Amniotic stem cell (primary cell): ENCODE measurements around the gene OTUD4.
"Not testable (repeated sequence)": the region's sequence is repeated elsewhere in the genome, so short reads cannot be mapped to it uniquely, and the experiment has no call there.

ENCODE experiments used
- DNase-seq: peaks from one replicate; lab custom pipeline; 2025; lab: John Stamatoyannopoulos, UW

The OTUD4 gene

DNA sequence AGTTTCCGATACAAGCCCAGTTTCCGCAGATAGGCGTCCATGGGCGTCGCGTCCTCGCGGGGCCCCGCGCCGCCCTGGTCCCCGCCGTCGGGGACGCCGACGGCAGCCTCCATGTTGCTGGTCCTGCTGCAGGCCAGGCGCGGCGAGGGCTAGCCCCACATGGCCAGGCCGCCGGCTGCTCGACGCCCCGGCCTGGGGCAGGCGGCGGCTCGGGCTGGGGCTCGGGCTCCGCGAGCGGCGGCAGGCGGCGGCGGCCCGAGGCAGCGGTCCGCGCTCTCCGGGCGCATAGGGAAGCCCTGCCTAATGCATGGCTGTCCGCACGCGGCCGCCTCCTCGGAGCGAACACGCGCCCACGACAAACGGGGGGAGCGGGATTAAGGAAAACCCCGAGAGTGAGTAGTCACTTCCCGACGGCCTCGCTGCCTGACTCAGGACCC, 510 bp downstream of the OTUD4 start:
- not testable (repeated sequence) for DNase-seq

DNA sequence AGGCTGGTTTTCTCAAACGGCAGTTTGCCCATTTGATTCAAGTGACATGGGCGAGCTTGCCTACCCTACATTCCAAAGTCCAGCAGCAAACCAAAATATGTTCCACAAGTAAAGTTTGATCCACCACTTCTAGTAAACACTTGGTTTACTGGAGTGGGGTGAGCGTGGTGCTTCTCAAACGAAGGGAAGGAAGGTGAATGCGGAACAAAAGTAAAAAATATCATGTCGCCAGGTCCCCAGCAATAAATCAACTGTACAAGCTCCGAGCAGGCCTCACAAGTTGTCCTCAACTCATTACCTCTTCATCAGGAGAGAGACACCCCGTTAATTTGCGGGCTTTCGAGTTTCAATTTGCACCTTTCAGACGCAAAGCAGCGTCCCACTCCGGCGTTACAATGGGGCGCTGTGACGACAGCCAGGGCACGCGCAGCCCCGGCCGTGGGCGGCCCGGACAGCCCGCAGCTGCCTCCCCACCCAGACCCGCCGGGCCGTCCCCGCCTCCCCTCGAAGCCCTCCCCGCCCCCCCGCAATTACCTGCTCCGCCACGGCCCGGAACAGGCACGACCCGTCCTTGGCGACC, 1.0 kb downstream of the OTUD4 start:
- DNase-seq = peak; percentile 7

DNA sequence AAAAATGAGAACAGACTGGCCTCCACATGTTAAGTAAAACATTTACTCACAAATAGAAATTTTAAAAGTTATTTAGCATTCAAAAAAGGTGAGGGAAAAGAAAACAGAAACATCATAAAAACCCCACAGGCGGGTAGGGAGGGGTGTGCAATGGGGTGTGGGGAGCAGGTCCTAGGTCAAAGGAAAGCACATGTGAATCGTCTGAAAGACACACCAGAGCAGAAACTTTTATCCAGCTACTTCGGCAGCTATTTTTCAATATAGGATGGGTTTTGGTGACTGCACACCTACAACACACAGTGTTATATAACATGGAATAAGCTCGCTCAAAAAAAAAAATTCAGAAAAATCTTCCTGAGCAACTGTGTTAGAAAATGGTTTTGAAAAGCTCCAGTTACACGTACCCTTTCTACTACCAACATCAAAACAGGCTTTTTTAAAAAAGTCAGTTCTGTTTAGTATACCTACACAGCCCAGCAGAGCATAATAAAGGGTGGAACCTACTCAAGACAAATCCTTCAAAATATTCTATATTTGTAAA, 1.6 kb downstream of the OTUD4 start:
- no peak for DNase-seq

DNA sequence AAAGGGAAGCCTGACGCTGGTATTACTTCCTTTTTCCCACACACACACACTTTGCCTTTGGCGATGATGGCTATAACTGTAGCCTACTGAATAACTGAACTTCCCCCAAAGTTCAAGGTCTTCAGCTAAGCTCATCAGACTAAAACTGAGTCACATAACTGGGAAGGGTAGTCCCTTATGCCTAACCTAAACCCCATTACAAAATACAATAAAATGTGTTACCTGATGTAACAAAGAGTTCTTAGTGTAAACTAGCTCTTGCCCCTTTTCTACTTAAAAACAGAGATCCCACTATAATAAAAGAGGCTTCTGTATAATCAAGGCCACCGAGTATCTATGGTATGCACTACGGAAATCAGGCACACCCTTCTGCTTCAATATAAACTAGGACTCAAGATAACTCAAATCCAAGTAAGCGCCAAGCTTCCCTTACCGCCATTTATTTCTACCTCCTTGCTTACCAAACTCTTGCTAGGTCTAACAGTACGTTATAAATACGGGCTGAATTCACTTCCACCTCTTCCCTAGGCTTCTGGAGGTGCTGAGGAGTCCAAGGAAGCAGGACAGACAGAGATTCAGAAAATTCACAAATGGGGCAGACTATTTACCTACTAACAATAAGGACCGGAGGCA, 2.4 kb downstream of the OTUD4 start:
- no peak for DNase-seq

DNA sequence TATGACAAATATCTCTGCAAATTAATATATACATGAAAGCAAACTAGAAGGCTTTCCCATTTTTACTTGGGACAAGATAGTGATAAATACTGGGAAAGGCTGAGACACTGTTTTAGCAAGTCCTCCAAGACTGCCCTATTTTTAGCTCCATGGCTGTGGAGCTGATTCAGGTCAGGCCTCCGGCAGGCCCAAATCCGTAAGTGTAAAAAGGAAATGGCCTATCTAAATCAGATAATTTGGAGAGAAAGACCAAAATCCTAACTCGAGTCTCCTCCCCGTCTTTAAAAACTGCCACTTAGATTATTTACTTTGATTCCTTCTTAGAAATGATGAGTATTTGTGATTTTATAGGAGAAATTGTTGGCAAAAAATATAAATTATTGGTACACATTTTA, 2.9 kb downstream of the OTUD4 start:
- no peak for DNase-seq

DNA sequence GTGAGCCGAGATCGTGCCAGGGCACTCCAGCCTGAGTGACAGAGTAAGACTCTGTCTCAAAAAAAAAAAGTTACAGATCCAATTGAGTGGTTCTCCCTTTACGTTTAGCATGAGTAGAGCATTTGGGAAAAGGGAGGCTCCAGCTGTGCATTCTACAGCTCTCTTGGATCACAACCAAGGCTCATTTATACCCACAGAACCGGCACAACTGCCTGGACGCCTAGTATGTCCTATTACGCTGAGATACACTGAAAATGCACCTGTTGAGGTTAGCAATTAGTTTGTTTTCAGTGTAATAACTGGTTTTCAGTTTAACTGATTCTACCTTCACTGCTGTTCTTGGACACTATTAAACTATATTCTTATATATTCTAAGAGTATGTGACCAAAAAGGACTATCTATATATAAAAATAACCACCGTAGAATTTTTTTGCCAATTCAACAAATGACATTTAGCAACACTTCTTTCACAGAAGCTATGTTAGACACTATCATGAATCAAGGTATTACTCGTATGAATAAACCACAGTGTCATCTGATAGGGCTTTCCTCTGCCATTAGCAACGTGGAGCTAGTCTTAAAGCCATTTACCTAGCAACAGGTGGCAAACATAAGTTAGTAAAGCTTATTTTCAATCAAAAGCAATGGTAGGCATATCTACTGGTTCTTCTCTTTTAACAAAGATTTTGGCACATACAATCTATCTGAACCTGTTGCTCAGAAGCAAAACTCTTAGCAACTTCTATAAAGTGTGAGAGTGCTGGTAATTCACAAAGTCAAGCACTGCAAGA, 3.6 kb downstream of the OTUD4 start:
- DNase-seq = no peak

DNA sequence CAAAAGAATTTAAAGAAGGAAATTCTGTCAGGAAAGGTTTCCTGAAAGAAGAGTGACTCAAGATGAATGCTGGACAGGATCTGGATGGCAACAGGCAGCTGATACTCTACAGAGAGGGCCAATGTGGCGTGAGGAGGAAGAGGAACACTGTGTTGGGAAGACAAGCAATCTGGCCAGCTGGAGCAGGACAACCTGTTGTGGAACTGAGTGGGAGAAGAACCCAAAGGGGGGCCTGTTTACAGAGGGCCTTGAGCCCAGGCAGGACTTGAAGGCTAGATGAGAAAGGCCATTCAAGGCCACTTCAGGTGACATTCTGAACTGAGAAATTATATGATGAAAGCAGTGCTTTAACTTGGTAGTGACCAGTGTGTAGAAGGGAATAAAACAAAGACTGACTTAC, 8.5 kb downstream of the OTUD4 start:
- no peak for DNase-seq

DNA sequence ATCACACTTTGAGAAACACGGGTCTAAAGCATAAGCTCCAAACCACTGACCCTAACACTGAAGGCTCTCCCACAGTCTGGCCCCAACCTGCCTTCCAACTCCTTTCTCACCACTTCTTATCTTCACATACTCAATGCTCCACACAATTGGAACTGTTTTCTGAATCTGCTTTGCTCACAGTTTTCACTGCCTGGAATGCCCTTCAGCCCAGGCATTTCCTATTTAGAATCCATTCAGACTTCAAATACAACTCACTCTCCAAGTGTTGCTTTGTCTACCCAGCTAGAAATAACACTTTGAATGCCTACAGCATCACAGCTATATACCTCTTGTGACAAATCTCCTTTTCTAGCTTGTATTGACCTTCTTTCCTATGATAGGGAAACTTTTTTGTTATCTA, 10.2 kb downstream of the OTUD4 start:
- no peak for DNase-seq

DNA sequence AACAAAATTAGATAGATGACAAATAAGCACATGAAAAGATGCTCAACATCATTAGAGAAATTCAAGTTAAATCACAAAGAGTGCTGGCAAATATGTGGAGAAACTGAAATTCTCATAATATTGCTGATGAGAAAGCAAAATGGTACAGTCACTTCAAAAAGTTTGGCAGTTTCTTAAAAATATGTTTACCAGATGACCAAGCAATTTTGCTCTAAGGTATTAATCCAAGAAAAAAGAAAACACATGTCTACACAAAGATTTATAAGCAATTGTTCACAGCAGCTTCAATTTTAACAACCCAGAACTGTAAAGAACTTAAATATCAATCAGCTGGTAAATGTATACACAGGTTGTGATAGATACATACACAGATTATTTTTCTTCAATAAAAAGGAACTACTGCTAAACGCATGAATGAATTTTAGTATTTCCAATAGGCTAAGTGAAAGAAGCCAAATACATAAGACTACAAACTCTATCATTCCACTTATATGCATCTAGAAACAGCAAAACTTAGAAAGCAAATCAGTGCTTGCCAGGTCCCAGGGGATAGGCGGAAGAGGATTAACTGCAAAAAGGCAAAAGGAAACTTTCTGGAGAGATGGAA, 11.7 kb downstream of the OTUD4 start:
- no peak for DNase-seq

DNA sequence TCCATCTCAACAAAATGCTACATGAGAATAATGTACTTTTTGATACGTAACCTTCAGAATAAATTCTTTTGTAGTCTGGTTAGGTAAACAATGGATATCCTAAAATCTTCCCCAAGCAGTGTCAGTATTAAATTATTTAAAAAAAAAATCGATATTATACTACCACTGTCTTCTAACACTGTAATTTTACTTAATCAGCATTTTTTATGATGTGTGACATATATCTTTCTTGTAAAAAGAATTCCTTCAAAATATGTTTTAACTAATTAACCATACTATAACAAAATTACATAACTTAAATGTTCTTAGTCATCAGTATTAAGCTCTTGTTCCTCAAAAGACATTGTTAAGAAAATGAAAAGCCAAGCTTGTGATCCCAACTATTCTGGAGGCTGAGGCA, 12.5 kb downstream of the OTUD4 start:
- DNase-seq = no peak

DNA sequence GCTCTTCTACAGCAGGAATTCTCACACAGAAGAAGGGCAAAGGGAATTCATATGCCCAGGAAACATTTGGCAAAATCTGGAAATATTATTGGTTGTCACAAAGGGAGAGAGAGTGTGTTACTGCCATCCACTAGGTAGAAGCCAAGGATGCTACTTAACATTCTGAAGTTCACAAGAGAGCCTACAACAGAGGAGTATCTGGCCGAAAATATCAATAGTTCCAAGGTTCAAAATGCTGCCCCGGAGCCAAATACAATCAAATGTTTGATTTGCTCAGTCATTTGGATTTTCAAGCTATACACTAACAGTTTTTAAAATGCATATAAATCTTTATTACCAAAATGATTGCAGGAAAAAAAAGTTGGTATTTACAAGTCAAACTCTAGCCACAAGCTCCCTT, 18.8 kb downstream of the OTUD4 start:
- no peak for DNase-seq

DNA sequence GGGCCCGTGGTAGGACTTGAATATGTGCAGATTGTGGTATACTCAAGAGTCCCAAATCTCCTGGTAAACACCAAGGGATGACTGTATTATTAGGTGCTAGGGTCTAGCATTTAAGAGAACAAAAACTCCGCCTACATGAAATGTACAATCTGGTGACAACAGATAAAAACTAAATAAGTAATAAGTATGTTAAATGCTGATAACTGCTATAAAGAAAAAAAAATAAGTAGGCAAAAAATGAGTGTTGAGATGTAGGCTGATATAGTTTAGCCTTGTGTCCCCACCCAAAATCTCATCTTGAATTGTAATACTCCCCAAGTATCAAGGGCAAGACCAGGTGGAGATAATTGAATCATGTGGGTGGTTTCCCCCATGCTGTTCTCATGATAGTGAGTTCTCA, 23.4 kb downstream of the OTUD4 start:
- DNase-seq = no peak

DNA sequence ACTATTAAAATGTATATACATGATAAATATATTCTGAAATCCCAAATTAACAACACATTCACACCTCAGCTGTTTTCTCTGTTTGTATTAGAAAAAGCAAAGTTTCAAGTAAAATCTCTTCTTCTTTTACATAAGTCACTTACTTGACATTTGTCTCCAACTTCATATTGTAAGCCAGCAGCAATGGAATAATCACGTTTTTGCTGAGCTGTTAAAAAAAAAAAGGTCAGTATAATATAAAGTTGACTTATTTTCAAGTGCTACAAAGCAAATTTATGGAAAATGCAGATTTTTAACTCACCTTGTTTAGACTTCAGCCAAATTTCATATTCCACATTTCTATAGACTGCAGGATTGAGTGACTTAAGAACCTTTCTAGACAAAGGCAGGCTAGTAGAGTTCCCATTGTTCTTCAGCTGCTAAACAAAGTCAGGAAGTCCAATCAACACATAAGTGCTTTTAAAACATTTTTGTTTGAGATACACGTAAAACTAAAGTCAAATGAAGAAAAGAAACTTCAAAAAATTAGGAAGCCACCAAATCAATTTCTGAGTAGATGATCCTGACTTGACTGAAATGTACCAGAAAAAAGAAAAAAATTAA, 25.0 kb downstream of the OTUD4 start:
- no peak for DNase-seq

DNA sequence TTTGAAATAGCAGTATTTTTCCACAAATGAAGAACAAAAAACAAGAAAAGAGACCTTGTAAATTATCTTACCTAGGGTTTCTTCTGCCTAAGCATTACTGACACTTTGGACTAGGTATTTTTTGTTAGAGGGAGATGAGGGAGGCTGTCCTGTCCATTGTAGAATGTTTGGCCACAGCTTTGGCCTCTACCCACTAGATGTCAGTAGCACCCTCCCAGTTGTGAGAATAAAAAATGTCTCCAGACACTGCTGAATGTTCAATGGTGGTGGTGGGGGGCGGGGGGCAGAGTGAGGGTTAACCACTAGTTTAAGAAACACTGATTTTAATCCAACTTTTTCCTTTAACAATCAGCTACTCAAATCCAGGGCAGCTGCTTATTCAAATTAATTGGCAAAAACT, 25.8 kb downstream of the OTUD4 start:
- DNase-seq = no peak

DNA sequence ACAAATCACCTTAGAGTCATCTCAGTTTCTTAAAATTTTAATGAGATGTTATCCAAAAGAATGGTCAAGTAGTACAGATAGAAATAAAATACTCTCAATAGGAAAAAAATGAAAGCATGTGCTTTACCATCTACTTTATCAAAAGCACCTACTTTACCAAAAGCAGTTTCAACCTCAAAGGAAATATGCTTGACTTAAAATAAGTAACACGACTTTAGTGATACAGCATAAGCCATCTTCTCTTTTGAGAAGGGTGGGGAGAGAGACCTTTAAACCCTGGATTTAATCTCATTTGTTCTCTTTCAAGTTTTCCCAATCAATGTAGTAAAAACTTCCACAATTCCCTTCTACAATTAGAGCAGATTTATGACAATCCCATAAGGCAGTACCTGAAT, 26.5 kb downstream of the OTUD4 start:
- no peak for DNase-seq

DNA sequence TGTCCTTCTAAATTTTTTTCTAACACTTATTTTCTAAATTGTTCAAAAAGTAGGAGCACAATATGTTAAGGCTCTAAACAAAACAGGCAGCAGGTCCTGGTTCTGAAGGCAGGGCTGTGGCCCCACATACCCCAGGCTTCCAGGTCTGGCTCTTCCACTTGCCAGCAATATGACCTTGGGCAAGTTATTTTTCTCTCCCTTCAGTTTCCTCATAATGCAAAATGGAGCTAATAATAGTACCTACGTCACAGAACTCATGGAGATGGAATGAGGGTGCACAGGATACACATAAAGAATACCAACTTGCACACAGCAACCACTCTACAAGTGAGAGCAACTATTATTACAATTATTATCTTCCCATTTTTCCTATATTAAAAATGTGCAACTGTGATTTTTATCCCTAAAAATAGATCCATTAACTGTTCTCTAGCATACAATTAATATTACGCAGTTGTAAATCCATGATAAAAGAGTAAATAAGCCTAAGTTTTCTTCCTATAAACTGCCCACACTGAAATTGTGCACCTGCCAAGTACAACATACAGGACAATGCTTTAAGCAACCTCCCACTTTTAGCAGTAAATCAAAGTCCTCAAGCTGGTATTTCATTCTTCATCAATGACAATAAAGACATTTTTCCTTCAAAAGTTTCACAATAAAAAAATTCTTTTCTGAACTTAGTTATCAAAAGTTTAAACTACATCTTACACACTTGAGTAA, 27.0 kb downstream of the OTUD4 start:
- no peak for DNase-seq

DNA sequence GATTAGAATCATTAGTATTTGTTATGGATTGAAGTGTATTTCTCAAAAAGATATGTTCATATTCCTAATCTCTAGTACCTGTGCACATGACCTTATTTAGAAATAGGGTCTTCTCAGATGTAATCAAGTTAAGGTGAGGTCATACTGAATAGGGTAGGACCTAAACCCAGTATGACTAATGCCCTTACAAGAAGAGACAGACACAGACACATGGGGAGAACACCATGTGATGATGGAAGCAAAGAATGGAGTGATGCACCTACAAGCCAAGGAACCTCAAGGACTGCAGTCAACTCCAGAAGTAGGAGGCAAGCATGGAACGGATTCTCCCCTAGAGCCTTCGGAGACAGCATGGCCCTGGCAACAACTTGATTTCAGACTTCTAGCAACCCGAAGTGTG, 31.4 kb downstream of the OTUD4 start:
- DNase-seq = no peak

DNA sequence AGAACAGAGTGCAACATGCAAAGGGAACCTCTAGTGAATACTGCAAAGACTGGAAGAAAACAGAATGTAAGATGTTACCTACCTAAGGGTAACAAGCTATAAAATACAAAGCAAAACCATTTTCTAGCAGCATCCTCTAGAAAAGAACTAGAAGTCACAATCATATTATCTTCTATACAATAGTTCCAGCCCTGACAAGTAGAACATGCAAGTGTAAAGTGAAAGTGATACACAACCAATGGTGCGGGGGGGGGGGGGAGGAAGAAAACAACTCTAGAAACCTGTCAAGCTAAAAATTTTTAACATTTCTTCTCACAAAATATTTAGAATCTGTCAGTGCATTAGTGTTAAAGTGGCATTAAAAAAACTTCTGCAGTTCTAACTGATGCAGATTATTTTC, 44.2 kb downstream of the OTUD4 start:
- DNase-seq = not testable (repeated sequence)

DNA sequence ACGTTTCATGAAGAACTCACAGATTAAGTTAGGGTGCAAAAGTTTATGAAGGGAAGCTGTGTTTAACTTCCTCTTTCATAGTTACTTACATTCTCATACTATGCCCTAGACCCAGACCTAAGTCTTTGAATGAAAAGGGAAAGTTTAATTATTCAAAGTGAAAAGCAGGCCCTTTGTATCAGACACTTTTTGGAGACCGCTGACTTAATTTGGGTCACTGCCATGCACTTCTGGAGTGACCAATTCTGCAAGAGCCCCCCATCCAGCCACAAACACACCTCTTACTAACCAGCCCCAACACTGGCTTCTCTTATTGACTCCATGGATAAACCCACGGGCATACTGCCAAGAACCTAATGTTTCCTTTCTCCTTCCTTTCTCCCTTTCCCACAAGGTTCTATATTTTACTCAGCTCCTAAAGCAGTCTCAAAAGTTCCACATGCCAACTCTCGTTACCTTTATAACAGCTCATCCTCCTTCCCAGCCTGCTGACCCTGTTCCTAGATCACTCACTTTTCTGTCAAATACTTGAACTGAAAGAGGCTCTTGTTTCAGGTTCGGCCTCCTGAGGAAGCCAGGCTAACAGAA, 47.8 kb downstream of the OTUD4 start:
- DNase-seq = no peak

DNA sequence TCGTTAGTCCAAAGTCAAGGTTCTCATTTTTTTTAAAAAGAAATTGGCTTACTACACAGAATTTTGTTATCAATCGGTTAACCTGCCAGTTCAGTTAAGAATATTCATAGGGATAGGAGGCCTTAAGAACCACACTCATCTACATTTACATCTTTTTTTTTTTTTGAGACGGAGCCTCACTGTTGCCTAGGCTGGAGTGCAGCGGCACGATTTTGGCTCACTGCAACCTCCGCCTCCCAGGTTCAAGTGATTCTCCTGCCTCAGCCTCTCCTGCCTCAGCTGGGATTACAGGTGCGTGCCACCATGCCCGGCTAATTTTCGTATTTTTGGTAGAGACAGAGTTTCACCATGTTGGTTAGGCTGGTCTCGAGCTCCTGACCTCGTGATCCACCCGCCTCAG, 48.5 kb downstream of the OTUD4 start:
- no peak for DNase-seq

DNA sequence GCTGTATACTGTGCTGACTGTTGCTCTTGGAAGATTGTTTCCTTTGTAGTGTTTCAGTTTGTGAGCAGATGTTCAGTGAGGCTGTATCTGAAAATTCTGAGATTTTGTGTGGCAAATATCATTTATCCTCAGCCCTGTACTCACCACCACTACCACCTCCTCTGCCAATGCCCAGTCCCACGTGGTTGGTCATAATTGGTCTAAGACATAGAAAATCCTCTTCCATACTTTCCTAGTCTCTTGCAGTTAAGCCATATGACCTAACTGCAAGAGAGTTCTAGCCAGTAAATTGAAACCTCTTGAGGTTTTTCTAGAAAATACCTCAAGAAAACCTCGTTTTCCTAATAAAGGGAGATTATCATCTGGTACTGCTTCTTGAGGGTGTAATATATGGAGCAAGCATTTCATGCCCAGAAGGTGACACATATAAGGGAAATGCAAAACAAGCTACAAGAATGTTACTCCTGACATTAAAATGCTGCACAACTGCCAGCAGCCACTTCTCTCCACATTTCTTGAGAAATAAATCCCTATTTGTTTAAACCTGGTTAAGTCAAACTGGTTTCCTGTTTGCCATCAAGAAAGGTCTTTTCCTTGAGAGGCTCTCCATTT, 49.5 kb downstream of the OTUD4 start:
- DNase-seq = peak; percentile 27
